LNCaP clone FGC (cell line): ENCODE data around the gene RSBN1.

ENCODE experiments used
- DNase-seq: peaks from one replicate; pipeline ENCODE4 v3.0.0-alpha.2; 2011; ENCODE audit warnings: low read depth
- H3K4me3 ChIP-seq: 2 replicates; pipeline ENCODE4 v1.5.1; 2011; ENCODE audit warnings: mild to moderate bottlenecking, low read depth, low read length, control low read depth
- TF ChIP-seq, protein P1 (sequence below): IDR thresholded peaks from 2 replicates; pipeline ENCODE4 v1.5.1; 2012; ENCODE audit warnings: mild to moderate bottlenecking; ENCODE audit not compliant: control insufficient read depth, insufficient read depth; ENCODE audit errors: extremely low read depth

Gene RSBN1

GRCh38 chr1:113792986-113793385 lies 19.3 kb downstream of the RSBN1 start:
- DNase-seq = no peak
- TF ChIP-seq, protein P1, sequence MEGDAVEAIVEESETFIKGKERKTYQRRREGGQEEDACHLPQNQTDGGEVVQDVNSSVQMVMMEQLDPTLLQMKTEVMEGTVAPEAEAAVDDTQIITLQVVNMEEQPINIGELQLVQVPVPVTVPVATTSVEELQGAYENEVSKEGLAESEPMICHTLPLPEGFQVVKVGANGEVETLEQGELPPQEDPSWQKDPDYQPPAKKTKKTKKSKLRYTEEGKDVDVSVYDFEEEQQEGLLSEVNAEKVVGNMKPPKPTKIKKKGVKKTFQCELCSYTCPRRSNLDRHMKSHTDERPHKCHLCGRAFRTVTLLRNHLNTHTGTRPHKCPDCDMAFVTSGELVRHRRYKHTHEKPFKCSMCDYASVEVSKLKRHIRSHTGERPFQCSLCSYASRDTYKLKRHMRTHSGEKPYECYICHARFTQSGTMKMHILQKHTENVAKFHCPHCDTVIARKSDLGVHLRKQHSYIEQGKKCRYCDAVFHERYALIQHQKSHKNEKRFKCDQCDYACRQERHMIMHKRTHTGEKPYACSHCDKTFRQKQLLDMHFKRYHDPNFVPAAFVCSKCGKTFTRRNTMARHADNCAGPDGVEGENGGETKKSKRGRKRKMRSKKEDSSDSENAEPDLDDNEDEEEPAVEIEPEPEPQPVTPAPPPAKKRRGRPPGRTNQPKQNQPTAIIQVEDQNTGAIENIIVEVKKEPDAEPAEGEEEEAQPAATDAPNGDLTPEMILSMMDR = no peak
- H3K4me3 ChIP-seq = no peak overlapping the region

DNA sequence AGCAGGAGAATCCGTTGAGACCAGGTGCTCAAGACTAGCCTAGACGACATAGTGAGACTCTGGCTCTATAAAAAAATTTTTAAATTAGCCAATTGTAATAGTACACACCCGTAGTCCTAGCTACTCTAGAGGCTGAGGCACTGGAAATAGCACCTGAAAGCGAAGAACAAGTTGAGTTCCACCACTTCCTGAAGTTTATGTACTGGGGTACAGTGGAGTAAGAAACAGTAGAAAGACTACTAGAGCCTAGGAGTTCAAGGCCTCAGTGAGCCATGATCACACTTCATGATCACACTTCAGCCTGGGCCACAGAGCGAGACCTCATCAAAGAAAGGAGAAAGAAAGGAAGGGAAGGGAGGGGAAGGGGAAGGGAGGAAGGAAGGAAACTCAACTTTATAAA lies 19.8 kb downstream of the RSBN1 start:
- DNase-seq = no peak
- TF ChIP-seq, protein P1 = no peak
- H3K4me3 ChIP-seq = no peak overlapping the region

GRCh38 chr1:113788802-113789201 lies 23.5 kb downstream of the RSBN1 start:
- no peak for DNase-seq
- H3K4me3 ChIP-seq = no peak overlapping the region
- TF ChIP-seq, protein P1 = no peak

- no peak overlapping the region for H3K4me3 ChIP-seq
- DNase-seq = no peak
- TF ChIP-seq, protein P1 = no peak
These were observed 24.6 kb downstream of the RSBN1 start for GRCh38 chr1:113787663-113788062.

GRCh38 chr1:113786069-113786468 lies 26.2 kb downstream of the RSBN1 start:
- H3K4me3 ChIP-seq = no peak overlapping the region
- TF ChIP-seq, protein P1 = no peak
- DNase-seq = no peak

DNA sequence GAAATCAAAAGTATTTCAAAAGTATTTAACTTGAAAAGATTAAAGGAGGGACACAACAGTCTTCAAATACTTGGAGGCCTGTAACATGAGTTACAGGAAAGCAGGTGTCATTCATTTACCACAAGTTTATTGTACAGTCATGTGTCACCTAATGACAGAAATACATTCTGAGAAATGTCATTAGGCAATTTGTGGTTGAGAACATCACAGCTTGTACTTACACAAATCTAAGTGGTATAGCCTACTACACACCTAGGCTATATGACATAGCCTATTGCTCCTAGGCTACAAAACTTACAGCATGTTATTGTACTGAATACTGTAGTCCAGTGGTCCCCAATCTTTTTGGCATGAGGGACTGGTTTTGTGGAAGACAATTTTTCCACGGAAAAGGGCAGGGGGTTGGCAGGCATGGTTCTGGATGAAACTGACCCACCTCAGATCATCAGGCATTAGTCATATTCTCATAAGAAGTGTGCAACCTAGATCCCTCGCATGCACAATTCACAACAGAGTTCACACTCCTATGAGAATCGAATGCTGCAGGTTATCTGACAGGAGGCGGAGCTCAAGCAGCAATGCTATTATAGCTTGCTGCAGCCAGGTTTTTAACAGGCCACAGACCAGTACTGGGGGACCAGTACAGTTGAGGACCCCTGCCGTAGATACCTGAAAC lies 28.0 kb downstream of the RSBN1 start:
- no peak overlapping the region for H3K4me3 ChIP-seq
- TF ChIP-seq, protein P1 = no peak
- DNase-seq = no peak
